WTC11 (cell line): ENCODE measurements around the gene MRPS6. TPM values are rescaled to one million over a fixed set of nuclear protein-coding genes. Genes with fewer than 3 reads are reported as not detected.
A peak's percentile ranks its signal among the peaks of the same experiment; 100 is the strongest.

Experiments
- ATAC-seq: fragments of 200-7000 bp; cut with Tn5 transposase; 2 replicates; pipeline ENCODE4 v1.10.0; 2021; ENCODE audit warnings: mild to moderate bottlenecking, moderate library complexity
- CTCF ChIA-PET: fragments of 300-600 bp; sonication (Branson Sonifier 250); formaldehyde crosslinking; loops from one replicate; lab custom pipeline; 2021; ENCODE audit warnings: antibody characterized with exemption; lab: Charles Lee
- POLR2A ChIA-PET: fragments of 350-600 bp; sonication (Branson Sonifier 250); formaldehyde crosslinking; loops from one replicate; lab custom pipeline; 2021; ENCODE audit warnings: antibody characterized with exemption; lab: Charles Lee
- DNase-seq: peaks from one replicate; pipeline ENCODE4 v3.0.0; 2021; ENCODE audit warnings: low spot score
- H3K27ac Mint-ChIP-seq: 2 replicates; pipeline ENCODE4 v1.8.0; 2021; ENCODE audit warnings: mixed read lengths
- H3K27me3 Mint-ChIP-seq: 2 replicates; pipeline ENCODE4 v1.8.0; 2021; ENCODE audit warnings: low read depth, mild to moderate bottlenecking, moderate library complexity, mixed read lengths
- H3K36me3 Mint-ChIP-seq: 2 replicates; pipeline ENCODE4 v1.8.0; 2021; ENCODE audit warnings: mixed read lengths
- H3K4me1 Mint-ChIP-seq: 2 replicates; pipeline ENCODE4 v1.8.0; 2022; ENCODE audit warnings: mixed read lengths
- H3K4me3 Mint-ChIP-seq: 2 replicates; pipeline ENCODE4 v1.8.0; 2021; ENCODE audit warnings: mild to moderate bottlenecking, moderate library complexity, mixed read lengths
- H3K9me3 Mint-ChIP-seq: 2 replicates; pipeline ENCODE4 v1.8.0; 2021; ENCODE audit warnings: mixed read lengths
- ATF2 ChIP-seq: sonication (generic); formaldehyde crosslinking; IDR thresholded peaks from 2 replicates; pipeline ENCODE4 v1.8.1; 2022; ENCODE audit warnings: low read depth, missing genetic modification reagents, borderline replicate concordance
- CDX4 ChIP-seq: fragments of 250-450 bp; sonication (Bioruptor Pico); IDR thresholded peaks from 2 replicates; pipeline ENCODE4 v1.9.0; 2021; ENCODE audit warnings: moderate library complexity, mild to moderate bottlenecking, inconsistent platforms, borderline replicate concordance
- FOXP4 ChIP-seq: sonication (generic); formaldehyde crosslinking; IDR thresholded peaks from 2 replicates; pipeline ENCODE4 v1.8.0; 2022; ENCODE audit warnings: mild to moderate bottlenecking, missing genetic modification reagents
- GRHL2 ChIP-seq: fragments of 250-450 bp; sonication (Bioruptor Pico); IDR thresholded peaks from 2 replicates; pipeline ENCODE4 v1.8.0; 2022; ENCODE audit warnings: mild to moderate bottlenecking, moderate library complexity; ENCODE audit not compliant: insufficient replicate concordance, severe bottlenecking
- HMGXB4 ChIP-seq: sonication (generic); formaldehyde crosslinking; IDR thresholded peaks from 2 replicates; pipeline ENCODE4 v1.8.1; 2023; ENCODE audit warnings: mild to moderate bottlenecking, moderate library complexity, missing genetic modification reagents
- JUN ChIP-seq: sonication (generic); formaldehyde crosslinking; IDR thresholded peaks from 2 replicates; pipeline ENCODE4 v1.8.0; 2023; ENCODE audit warnings: mild to moderate bottlenecking, missing genetic modification reagents
- KAT7 ChIP-seq: sonication (generic); formaldehyde crosslinking; IDR thresholded peaks from 2 replicates; pipeline ENCODE4 v1.8.1; 2023; ENCODE audit warnings: missing genetic modification reagents, mild to moderate bottlenecking, borderline replicate concordance
- MAX ChIP-seq: sonication (generic); formaldehyde crosslinking; IDR thresholded peaks from 2 replicates; pipeline ENCODE4 v1.8.0; 2022; ENCODE audit warnings: mild to moderate bottlenecking, missing genetic modification reagents
- NFYB ChIP-seq: sonication (generic); formaldehyde crosslinking; conservative IDR thresholded peaks from 2 replicates; pipeline ENCODE4 v1.8.0; 2022; ENCODE audit warnings: low read depth, missing genetic modification reagents
- NR3C1 ChIP-seq: sonication (generic); formaldehyde crosslinking; conservative IDR thresholded peaks from 2 replicates; pipeline ENCODE4 v1.8.1; 2023; ENCODE audit warnings: low read depth, mild to moderate bottlenecking, missing genetic modification reagents
- OVOL2 ChIP-seq: fragments of 250-450 bp; sonication (Bioruptor Pico); IDR thresholded peaks from 2 replicates; pipeline ENCODE4 v1.9.0; 2021; ENCODE audit warnings: mild to moderate bottlenecking, borderline replicate concordance
- RORB ChIP-seq: fragments of 250-450 bp; sonication (Bioruptor Pico); IDR thresholded peaks from 2 replicates; pipeline ENCODE4 v1.9.0; 2021; ENCODE audit warnings: mild to moderate bottlenecking
- TEAD4 ChIP-seq: sonication (generic); formaldehyde crosslinking; IDR thresholded peaks from 2 replicates; pipeline ENCODE4 v1.8.0; 2022; ENCODE audit warnings: mild to moderate bottlenecking, missing genetic modification reagents
- ZNF219 ChIP-seq: sonication (generic); formaldehyde crosslinking; IDR thresholded peaks from 2 replicates; pipeline ENCODE4 v1.8.0; 2023; ENCODE audit warnings: missing genetic modification reagents, mild to moderate bottlenecking, borderline replicate concordance
- ZNF281 ChIP-seq: sonication (generic); formaldehyde crosslinking; IDR thresholded peaks from 2 replicates; pipeline ENCODE4 v1.8.0; 2023; ENCODE audit warnings: mild to moderate bottlenecking, missing genetic modification reagents
- total RNA-seq: library from RNA; stranded (reverse); gene quantifications from 3 replicates; pipeline ENCODE4 v1.2.3, GENCODE V29; 2021
- TF ChIP-seq, protein P1 (sequence below): sonication (generic); formaldehyde crosslinking; IDR thresholded peaks from 2 replicates; pipeline ENCODE4 v1.8.0; 2023; ENCODE audit warnings: missing genetic modification reagents, mild to moderate bottlenecking, borderline replicate concordance
- TF ChIP-seq, protein P2 (sequence below): fragments of 250-450 bp; sonication (Bioruptor Pico); IDR thresholded peaks from 2 replicates; pipeline ENCODE4 v1.9.0; 2021; ENCODE audit warnings: mild to moderate bottlenecking

MRPS6 gene
- total RNA-seq, 1 experiment from 2014 or later, result 133 TPM

GRCh38 chr21:34109075-34109474 is 35.7 kb downstream of the MRPS6 start (continued):
- TF ChIP-seq, protein P1, sequence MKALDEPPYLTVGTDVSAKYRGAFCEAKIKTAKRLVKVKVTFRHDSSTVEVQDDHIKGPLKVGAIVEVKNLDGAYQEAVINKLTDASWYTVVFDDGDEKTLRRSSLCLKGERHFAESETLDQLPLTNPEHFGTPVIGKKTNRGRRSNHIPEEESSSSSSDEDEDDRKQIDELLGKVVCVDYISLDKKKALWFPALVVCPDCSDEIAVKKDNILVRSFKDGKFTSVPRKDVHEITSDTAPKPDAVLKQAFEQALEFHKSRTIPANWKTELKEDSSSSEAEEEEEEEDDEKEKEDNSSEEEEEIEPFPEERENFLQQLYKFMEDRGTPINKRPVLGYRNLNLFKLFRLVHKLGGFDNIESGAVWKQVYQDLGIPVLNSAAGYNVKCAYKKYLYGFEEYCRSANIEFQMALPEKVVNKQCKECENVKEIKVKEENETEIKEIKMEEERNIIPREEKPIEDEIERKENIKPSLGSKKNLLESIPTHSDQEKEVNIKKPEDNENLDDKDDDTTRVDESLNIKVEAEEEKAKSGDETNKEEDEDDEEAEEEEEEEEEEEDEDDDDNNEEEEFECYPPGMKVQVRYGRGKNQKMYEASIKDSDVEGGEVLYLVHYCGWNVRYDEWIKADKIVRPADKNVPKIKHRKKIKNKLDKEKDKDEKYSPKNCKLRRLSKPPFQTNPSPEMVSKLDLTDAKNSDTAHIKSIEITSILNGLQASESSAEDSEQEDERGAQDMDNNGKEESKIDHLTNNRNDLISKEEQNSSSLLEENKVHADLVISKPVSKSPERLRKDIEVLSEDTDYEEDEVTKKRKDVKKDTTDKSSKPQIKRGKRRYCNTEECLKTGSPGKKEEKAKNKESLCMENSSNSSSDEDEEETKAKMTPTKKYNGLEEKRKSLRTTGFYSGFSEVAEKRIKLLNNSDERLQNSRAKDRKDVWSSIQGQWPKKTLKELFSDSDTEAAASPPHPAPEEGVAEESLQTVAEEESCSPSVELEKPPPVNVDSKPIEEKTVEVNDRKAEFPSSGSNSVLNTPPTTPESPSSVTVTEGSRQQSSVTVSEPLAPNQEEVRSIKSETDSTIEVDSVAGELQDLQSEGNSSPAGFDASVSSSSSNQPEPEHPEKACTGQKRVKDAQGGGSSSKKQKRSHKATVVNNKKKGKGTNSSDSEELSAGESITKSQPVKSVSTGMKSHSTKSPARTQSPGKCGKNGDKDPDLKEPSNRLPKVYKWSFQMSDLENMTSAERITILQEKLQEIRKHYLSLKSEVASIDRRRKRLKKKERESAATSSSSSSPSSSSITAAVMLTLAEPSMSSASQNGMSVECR, result no peak

DNA sequence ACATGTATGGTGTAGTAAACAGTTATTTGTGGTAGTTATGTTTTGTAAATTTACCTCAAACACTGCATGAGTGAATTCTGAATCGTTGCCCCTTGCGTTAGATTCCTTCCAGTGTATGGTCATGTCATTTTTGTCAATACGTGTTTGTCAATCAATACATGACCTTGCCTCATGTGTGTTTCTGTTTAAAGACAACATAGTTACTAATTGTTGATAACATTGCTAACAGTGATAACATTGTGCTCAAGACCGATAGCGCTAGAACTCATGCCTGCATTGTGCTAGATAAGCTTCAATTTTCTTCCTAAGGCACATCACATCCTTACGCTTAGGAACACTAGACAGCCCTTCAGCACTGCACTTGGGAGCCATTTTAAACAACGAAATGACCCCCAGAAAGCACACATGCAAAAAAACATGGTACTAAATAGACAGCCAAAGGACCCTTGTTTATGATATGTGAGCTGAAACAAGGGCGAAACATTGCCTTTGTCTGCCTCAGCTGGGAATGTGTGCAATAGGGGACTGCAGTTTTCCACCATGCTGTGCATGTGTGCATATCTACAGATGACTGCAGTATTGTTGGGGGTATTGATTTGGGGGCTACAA is 37.3 kb downstream of the MRPS6 start:
- no peaks in the 10 kb centered on the region for H3K27me3 Mint-ChIP-seq
- TF ChIP-seq RORB, result no peak
- TF ChIP-seq NFYB, result no peak
- no peak for TF ChIP-seq ZNF281 (CRISPR knock-in tag)
- no peak for TF ChIP-seq GRHL2 (CRISPR knock-in tag)
- TF ChIP-seq ATF2 (CRISPR knock-in tag), result no peak
- no peak for TF ChIP-seq CDX4
- TF ChIP-seq NR3C1 (CRISPR knock-in tag), result no peak
- no peak for TF ChIP-seq JUN (CRISPR knock-in tag)
- no peak for TF ChIP-seq MAX (CRISPR knock-in tag)
- no peak for TF ChIP-seq OVOL2 (CRISPR knock-in tag)
- peaks cover 73% of the 10 kb centered on the region for H3K4me1 Mint-ChIP-seq
- H3K36me3 Mint-ChIP-seq, result peaks cover 5% of the 10 kb centered on the region; the same call in 1 of the 2 replicates
- H3K27ac Mint-ChIP-seq, result no peak overlapping the region
- CTCF ChIA-PET, result interaction anchor here (0.6 to 1.9 kb wide), 2 partner anchors 19 to 237 kb away, joined by 3 to 4 read pairs; no protein-coding TSS in a partner anchor
- POLR2A ChIA-PET, result no interaction called here
- no peak for ATAC-seq
- no peak for DNase-seq
- H3K9me3 Mint-ChIP-seq, result no peaks in the 10 kb centered on the region
- H3K4me3 Mint-ChIP-seq, result no peak overlapping the region

- ChIA-PET POLR2A (no interaction called here), CTCF (no interaction called here)
- Mint-ChIP-seq H3K27me3 (no peaks in the 10 kb centered on the region), H3K4me3 (no peak overlapping the region), H3K27ac (peak overlapping the region; percentile 32), H3K36me3 (peaks cover 18% of the 10 kb centered on the region), H3K4me1 (peaks cover 68% of the 10 kb centered on the region), H3K9me3 (peaks cover 11% of the 10 kb centered on the region)
- ATAC-seq (no peak), DNase-seq (no peak)
- TF ChIP-seq ZNF219 (CRISPR knock-in tag) (no peak), HMGXB4 (no peak), KAT7 (CRISPR knock-in tag) (no peak), FOXP4 (CRISPR knock-in tag) (no peak), MAX (CRISPR knock-in tag) (no peak), TEAD4 (CRISPR knock-in tag) (no peak)
- TF ChIP-seq, protein P2, sequence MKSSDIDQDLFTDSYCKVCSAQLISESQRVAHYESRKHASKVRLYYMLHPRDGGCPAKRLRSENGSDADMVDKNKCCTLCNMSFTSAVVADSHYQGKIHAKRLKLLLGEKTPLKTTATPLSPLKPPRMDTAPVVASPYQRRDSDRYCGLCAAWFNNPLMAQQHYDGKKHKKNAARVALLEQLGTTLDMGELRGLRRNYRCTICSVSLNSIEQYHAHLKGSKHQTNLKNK (CRISPR knock-in tag), result no peak
These were observed 39.1 kb downstream of the MRPS6 start for GRCh38 chr21:34112316-34113033.
